HG03139 (cell line): ENCODE measurements around the gene CXCR2.
"Not testable (repeated sequence)": the region's sequence is repeated elsewhere in the genome, so short reads cannot be mapped to it uniquely, and the experiment has no call there.

Experiments used
- ATAC-seq: cut with Tn5 transposase; IDR thresholded peaks from one replicate; pipeline ENCODE4 v1.9.1; 2021; ENCODE audit not compliant: unreplicated experiment

The CXCR2 gene

GRCh38 chr2:218129458-218130135 is 3.8 kb downstream of the CXCR2 start:
- ATAC-seq, result no peak

- ATAC-seq, result no peak
Measured at GRCh38 chr2:218130377-218130776, 4.5 kb downstream of the CXCR2 start.

DNA sequence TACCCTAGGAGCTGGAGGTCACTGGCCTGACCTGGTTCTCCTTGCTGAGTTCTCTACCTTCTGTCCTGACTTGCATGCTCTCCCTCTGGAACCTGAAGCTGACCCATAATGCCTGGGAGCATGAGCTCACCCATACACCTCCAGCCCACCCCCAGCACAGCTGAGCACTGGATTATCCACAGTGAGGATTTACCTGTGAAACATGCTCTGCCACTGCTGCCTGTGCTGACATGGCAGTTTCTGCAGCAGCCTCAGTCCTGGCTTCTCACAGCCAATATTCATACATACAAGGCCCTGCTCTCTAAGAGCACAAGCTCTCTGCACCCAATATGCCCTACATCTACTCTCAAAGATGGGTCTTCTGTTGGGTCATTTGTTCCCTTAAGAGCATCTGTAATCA is 5.0 kb downstream of the CXCR2 start:
- ATAC-seq, result no peak

- no peak for ATAC-seq
Measured at GRCh38 chr2:218137514-218137913, 11.7 kb downstream of the CXCR2 start.

DNA sequence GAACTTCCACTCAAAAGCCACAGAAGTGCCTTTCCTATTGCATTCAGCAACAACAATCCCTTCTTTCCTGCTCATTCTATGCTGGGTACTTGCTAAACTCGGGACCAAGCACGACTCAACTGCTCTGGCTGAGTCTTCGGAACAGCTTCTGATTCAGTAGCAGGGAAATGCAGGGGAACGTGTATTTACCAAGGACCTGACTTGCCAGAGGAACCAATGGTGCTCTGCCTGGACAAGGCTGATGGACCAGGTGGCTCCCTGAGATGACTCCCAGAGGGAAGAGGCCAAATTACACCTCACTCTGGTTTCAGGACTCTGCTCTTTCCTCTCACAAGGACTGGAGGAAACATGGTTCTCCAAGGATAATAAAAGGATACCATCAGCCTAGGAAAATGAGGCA is 12.2 kb downstream of the CXCR2 start:
- no peak for ATAC-seq

GRCh38 chr2:218145124-218145523 is 19.3 kb downstream of the CXCR2 start:
- ATAC-seq, result no peak

- ATAC-seq, result no peak
Measured at GRCh38 chr2:218146056-218146455, 20.2 kb downstream of the CXCR2 start.

DNA sequence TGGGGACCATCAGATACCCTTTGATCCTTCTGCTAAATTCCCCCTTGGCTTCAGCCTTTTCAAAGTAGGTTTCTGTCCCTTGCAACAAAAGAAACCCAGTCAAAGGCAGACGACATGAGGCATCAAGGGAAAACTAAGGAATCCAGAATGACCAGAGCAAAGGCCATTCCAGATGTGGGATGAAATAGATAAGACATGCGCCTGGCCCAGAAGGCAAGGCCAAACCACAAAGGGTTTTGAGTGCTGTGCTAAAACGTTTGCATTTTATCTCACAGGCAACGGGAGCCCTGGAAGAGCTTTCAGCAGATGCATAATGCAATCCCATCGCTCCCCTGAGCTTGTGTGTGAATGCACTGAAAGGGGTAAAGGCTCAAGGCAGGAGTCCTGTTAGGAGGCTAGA is 23.3 kb downstream of the CXCR2 start:
- ATAC-seq, result no peak

- ATAC-seq, result no peak
Measured at GRCh38 chr2:218149848-218150440, 24.1 kb downstream of the CXCR2 start.

GRCh38 chr2:218152172-218152571 is 26.3 kb downstream of the CXCR2 start:
- no peak for ATAC-seq

DNA sequence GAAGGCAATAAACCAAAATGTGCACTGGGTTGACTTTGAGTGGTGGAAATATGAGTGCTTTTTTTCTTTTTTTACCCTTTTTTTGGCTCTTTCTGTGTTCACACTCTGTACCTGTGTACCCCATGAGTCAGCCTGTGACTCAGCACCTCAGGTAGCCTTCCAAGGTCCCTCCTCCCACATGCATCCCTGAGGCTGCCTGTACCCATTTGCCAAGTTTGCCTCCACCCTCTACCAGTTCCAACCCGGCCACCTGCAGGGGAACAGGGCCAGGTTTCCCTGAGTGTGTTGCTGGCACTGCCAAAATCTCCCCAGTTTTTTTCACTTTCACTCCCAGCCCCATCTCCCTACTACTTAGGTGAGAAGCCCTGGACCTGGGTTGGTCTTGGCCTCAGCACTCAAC is 26.9 kb downstream of the CXCR2 start:
- ATAC-seq, result no peak

DNA sequence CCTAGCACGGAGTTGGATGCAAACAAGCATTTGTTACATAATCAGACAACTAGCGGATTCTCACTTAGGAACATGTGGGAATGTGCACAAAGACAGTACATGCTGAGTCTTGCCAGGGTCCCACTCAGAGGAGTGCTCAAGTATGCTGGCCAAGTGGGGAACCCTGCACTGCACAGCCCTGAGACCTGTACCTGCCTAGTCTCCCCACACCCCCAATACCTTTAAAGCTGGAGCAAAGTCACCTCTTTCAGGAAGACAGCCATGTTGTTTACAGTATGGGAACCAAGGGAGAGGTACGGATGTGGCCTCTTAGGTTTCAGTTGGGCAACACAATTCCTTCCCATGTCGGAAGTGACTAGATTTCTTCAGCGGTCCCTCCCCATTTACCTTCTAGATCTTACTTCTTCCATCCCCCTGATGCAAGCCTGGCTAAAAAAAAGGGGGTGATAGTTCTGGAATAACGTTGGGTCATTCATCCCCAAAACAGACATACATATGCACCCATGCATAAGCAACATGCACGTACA is 30.2 kb downstream of the CXCR2 start:
- ATAC-seq, result no peak

GRCh38 chr2:218161644-218162043 is 35.8 kb downstream of the CXCR2 start:
- ATAC-seq, result no peak

DNA sequence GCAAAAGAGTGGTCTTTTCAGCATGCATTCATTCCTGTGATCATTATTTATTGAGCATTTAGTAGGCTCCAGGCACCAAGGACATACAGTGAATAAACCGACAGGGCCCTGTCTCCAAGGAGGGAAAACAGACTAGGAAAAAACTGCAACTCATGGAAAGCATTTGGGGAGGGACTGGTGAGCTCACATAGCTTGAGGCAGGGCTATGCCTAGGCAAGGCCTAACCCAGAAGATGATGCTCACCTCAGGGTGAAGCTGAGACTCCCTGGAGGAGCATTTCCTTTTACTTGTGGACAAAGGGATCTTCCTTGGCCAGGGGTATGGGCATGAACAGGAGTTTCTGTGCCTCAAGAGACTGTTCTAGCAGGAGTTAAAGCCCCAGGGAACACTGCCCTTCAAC is 37.0 kb downstream of the CXCR2 start:
- ATAC-seq, result no peak

DNA sequence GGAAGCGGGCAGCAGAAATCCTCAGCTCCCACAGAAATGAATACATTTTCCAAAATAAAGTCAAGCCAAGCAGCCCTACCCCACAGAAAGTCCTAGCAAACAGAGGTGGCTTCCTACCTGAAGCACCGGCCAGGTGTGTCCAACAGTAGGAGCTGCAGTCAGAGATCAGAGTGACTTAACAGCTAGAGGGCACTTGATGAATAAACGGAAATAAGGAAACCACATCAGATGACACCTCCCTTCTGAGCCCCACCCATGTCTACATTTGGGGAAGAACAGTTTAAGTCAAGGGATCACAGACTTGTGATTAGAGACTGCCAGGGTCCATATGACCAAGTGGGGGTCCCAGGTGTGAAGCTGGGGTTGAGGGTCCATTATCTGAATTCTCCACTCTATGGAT is 41.0 kb downstream of the CXCR2 start, which contains the start of gene CXCR1:
Gene CXCR1 (minus strand): TSS at position 172 of the 400 bp plus-strand sequence. CDS start 1,751 bp downstream, outside the sequence.
- no peak for ATAC-seq

GRCh38 chr2:218168016-218168415 is 42.2 kb downstream of the CXCR2 start:
- ATAC-seq, result no peak

- no peak for ATAC-seq
Measured at GRCh38 chr2:218168635-218169462, 43.0 kb downstream of the CXCR2 start.

GRCh38 chr2:218169757-218170546 is 44.1 kb downstream of the CXCR2 start:
- no peak for ATAC-seq

GRCh38 chr2:218171744-218172143 is 45.9 kb downstream of the CXCR2 start:
- ATAC-seq, result not testable (repeated sequence)

- ATAC-seq, result no peak
Measured at GRCh38 chr2:218172845-218173244, 47.0 kb downstream of the CXCR2 start.

- ATAC-seq, result no peak
Measured at GRCh38 chr2:218179782-218180181, 54.0 kb downstream of the CXCR2 start.
